K562 treated with DMSO at 1 percent for 24 hours (cell line): ENCODE data around the gene ANKRD30B. TPM values are rescaled to one million over a fixed set of nuclear protein-coding genes. Genes with fewer than 3 reads are reported as not detected.

Source experiments
- total RNA-seq: library from RNA; unstranded; fragments of 300-600 nt; gene quantifications from 2 replicates; pipeline ENCODE4 v1.2.3, GENCODE V29; 2022; ENCODE audit warnings: low read depth; ENCODE audit not compliant: insufficient read depth

The ANKRD30B gene, protein sequence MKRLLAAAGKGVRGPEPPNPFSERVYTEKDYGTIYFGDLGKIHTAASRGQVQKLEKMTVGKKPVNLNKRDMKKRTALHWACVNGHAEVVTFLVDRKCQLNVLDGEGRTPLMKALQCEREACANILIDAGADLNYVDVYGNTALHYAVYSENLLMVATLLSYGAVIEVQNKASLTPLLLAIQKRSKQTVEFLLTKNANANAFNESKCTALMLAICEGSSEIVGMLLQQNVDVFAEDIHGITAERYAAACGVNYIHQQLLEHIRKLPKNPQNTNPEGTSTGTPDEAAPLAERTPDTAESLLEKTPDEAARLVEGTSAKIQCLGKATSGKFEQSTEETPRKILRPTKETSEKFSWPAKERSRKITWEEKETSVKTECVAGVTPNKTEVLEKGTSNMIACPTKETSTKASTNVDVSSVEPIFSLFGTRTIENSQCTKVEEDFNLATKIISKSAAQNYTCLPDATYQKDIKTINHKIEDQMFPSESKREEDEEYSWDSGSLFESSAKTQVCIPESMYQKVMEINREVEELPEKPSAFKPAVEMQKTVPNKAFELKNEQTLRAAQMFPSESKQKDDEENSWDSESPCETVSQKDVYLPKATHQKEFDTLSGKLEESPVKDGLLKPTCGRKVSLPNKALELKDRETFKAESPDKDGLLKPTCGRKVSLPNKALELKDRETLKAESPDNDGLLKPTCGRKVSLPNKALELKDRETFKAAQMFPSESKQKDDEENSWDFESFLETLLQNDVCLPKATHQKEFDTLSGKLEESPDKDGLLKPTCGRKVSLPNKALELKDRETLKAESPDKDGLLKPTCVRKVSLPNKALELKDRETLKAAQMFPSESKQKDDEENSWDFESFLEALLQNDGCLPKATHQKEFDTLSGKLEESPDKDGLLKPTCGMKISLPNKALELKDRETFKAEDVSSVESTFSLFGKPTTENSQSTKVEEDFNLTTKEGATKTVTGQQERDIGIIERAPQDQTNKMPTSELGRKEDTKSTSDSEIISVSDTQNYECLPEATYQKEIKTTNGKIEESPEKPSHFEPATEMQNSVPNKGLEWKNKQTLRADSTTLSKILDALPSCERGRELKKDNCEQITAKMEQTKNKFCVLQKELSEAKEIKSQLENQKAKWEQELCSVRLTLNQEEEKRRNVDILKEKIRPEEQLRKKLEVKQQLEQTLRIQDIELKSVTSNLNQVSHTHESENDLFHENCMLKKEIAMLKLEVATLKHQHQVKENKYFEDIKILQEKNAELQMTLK (N-terminal part only)
- total RNA-seq, result not detected in 2 replicates

DNA sequence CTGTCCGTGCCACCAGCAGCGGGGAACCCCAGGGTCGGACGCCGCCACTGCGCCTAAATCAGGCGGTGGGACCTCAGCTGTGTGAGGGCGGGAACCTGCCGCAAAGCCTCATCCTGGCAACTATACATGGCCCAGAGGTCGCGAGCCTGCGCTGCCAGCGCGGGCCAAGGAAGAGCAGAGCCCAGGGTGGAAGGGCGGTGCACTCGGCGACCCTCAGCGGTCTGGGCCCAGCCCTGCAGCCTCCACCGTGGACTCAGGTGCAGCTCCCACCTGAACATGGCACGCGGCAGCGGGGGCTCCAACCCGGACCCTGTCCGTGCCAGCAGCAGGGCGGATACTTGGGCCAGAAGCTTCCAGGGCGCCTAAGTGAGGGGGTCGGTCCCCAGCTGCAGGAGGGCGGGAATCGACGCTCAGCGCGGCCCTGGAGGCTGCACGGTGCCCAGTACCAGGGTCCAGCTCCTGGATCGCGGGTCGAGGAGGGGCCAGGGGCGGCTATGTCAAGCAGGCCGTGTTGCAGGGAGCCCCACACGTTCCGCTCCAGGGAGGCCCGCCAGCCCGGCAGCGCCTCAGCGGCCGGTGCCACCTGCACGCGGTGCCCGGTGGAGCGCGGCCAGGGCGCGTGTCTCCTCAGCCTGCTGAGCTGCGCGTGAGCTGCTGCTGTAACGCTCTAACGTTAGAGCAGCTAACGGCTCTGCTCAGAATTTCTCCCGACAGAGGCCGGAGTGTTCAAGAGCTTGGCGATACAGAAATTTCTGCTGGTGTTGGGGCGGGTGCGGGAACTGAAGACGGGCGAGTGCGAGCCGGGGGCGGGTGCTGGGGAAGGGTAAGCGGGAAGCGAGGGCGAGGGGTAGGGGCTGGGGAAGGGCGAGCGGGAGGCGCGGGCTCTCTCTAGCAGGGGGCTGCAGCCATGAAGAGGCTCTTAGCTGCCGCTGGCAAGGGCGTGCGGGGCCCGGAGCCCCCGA is at the start of gene ANKRD30B:
ANKRD30B (plus strand) TSS at position 660 of the 962 bp plus-strand sequence; CDS start at position 908, 248 bp downstream.

Other genes with a start within 250 kb of the ANKRD30B start
- not detected in 2 replicates for gene POTEC, start 204.6 kb upstream of the ANKRD30B start, total RNA-seq